Mesenchymal stem cell (in vitro differentiated cells and primary cell): ENCODE data around the gene CBY2.

Experiments
- DNase-seq: peaks from one replicate; pipeline ENCODE4 v3.0.0-alpha.2; 2013
- H2AFZ ChIP-seq: one replicate; pipeline ENCODE4 v1.6.1; 2013; ENCODE audit warnings: low read depth, mild to moderate bottlenecking, control low read depth, inconsistent platforms, low read length, moderate library complexity
- H2AK5ac ChIP-seq: 2 replicates; pipeline ENCODE4 v1.6.1; 2013; ENCODE audit warnings: low read length, moderate library complexity, mild to moderate bottlenecking, inconsistent platforms; ENCODE audit not compliant: severe bottlenecking
- H2BK120ac ChIP-seq: one replicate; pipeline ENCODE4 v1.6.1; 2013; ENCODE audit warnings: low read depth, mild to moderate bottlenecking, inconsistent platforms, low read length, moderate library complexity
- H2BK12ac ChIP-seq, 2 experiments: one replicate each; pipeline ENCODE4 v1.6.1; 2013; ENCODE audit warnings: inconsistent platforms in 2 of 2, low read length in 2 of 2, mild to moderate bottlenecking in 2 of 2, moderate library complexity in 2 of 2, control low read depth in 1 of 2
- H2BK15ac ChIP-seq: one replicate; pipeline ENCODE4 v1.6.1; 2013; ENCODE audit warnings: mild to moderate bottlenecking, low read depth, inconsistent platforms; ENCODE audit not compliant: poor library complexity, severe bottlenecking
- H2BK5ac ChIP-seq: 2 replicates; pipeline ENCODE4 v1.6.1; 2013; ENCODE audit warnings: low read depth, mild to moderate bottlenecking, low read length, control low read depth, inconsistent platforms; ENCODE audit not compliant: poor library complexity, severe bottlenecking
- H3K14ac ChIP-seq, 2 experiments: one replicate each; pipeline ENCODE4 v1.6.1; 2013; ENCODE audit warnings: inconsistent platforms in 2 of 2, low read length in 2 of 2, control low read depth in 1 of 2, mild to moderate bottlenecking in 1 of 2, moderate library complexity in 1 of 2
- H3K18ac ChIP-seq, 2 experiments: one replicate each; pipeline ENCODE4 v1.6.1; 2013; ENCODE audit warnings: inconsistent platforms in 2 of 2, low read length in 2 of 2, control low read depth in 1 of 2, low read depth in 1 of 2, mild to moderate bottlenecking in 1 of 2
- H3K23ac ChIP-seq, 2 experiments: one replicate each; pipeline ENCODE4 v1.6.1; 2013; ENCODE audit warnings: inconsistent platforms in 2 of 2, low read length in 2 of 2, mild to moderate bottlenecking in 2 of 2, moderate library complexity in 2 of 2, control low read depth in 1 of 2
- H3K27ac ChIP-seq: 2 replicates; pipeline ENCODE4 v1.5.1; 2013; ENCODE audit warnings: mild to moderate bottlenecking, moderate library complexity, low read length, control low read depth, inconsistent platforms; ENCODE audit not compliant: poor library complexity, severe bottlenecking
- H3K27me3 ChIP-seq, 2 experiments: 2 replicates each; pipeline versions ENCODE4 v1.6.1 to v1.7.0; 2013; ENCODE audit warnings: low read length in 2 of 2, mild to moderate bottlenecking in 2 of 2, moderate library complexity in 2 of 2, control low read depth in 1 of 2, inconsistent platforms in 1 of 2; ENCODE audit not compliant: control insufficient read depth in 1 of 2, insufficient read depth in 1 of 2
- H3K36me3 ChIP-seq, 2 experiments: 2 replicates each; pipeline versions ENCODE4 v1.6.1 to v1.7.0; 2013; ENCODE audit warnings: low read length in 2 of 2, control low read depth in 1 of 2, inconsistent platforms in 1 of 2, low read depth in 1 of 2, mild to moderate bottlenecking in 1 of 2; ENCODE audit not compliant: insufficient read depth in 2 of 2, control insufficient read depth in 1 of 2
- H3K4ac ChIP-seq, 2 experiments: one replicate each; pipeline ENCODE4 v1.6.1; 2013; ENCODE audit warnings: inconsistent platforms in 2 of 2, low read length in 2 of 2, mild to moderate bottlenecking in 2 of 2, moderate library complexity in 2 of 2, control low read depth in 1 of 2, low read depth in 1 of 2
- H3K4me1 ChIP-seq: 2 replicates; pipeline ENCODE4 v1.6.1; 2013; ENCODE audit warnings: low read depth, low read length, control low read depth; ENCODE audit not compliant: control insufficient read depth, insufficient read depth
- H3K4me2 ChIP-seq: 2 replicates; pipeline ENCODE4 v1.6.1; 2013; ENCODE audit warnings: low read length, mild to moderate bottlenecking, inconsistent platforms; ENCODE audit not compliant: poor library complexity, severe bottlenecking
- H3K4me3 ChIP-seq, 2 experiments: 2 replicates each; pipeline versions ENCODE4 v1.5.1 to v1.7.0; 2013; ENCODE audit warnings: low read length in 2 of 2, mild to moderate bottlenecking in 2 of 2, control low read depth in 1 of 2, low read depth in 1 of 2; ENCODE audit not compliant: insufficient read depth in 1 of 2
- H3K79me1 ChIP-seq: replicated peaks from 2 replicates; pipeline ENCODE4 v1.6.1; 2013; ENCODE audit warnings: mild to moderate bottlenecking, control low read depth, low read length, inconsistent platforms; ENCODE audit not compliant: poor library complexity, severe bottlenecking
- H3K9ac ChIP-seq: 2 replicates; pipeline ENCODE4 v1.7.0; 2013; ENCODE audit warnings: mild to moderate bottlenecking, low read length, moderate library complexity
- H3K9me3 ChIP-seq: 2 replicates; pipeline ENCODE4 v1.7.0; 2013; ENCODE audit warnings: mild to moderate bottlenecking, low read length; ENCODE audit not compliant: control insufficient read depth
- H4K8ac ChIP-seq: one replicate; pipeline ENCODE4 v1.6.1; 2013; ENCODE audit warnings: inconsistent platforms, mild to moderate bottlenecking, low read length, moderate library complexity
- H4K91ac ChIP-seq: one replicate; pipeline ENCODE4 v1.6.1; 2013; ENCODE audit warnings: mild to moderate bottlenecking, low read length, inconsistent platforms
- WGBS: methylation state at CpG from one replicate; pipeline ENCODE4 v1.1.7; 2013; ENCODE audit warnings: mixed read lengths; 5-methylcytosine and 5-hydroxymethylcytosine counted together

CBY2 gene

DNA sequence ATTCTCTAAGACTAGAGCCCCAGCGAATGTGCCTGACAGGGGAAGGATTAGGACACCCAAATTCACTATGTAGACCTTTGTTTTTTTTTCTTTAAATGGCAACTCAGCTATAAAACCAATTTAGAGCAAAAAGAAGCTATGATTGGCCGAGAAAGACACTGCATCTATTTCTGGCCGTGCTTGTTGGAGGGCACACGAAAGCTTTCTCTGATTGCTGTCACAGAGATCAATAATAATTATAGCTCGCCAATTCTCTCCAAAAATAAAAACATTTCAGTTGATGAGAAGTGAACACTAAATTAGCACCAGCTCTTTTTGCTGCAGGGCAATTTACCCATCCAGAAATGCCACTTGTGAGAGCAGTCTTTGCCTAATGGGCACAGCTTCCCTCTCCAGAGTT, 31.2 kb downstream of the CBY2 start:
- H2AFZ ChIP-seq: no peak overlapping the region
- peaks cover 31 to 61% of the 10 kb centered on the region in 2 experiments for H3K27me3 ChIP-seq
- H3K18ac ChIP-seq: no peak overlapping the region
- no peaks in the 10 kb centered on the region for H3K79me1 ChIP-seq
- H3K4me3 ChIP-seq: no peak overlapping the region
- H3K4me1 ChIP-seq: no peaks in the 10 kb centered on the region
- H3K9ac ChIP-seq: no peak overlapping the region
- 82% methylated on average over 5 of the region's 5 CpGs for WGBS
- no peak overlapping the region for H3K27ac ChIP-seq
- H4K91ac ChIP-seq: no peak overlapping the region
- H2BK5ac ChIP-seq: no peak overlapping the region
- no peak overlapping the region for H3K4ac ChIP-seq
- no peak overlapping the region for H4K8ac ChIP-seq
- H3K36me3 ChIP-seq: no peaks in the 10 kb centered on the region
- H3K14ac ChIP-seq: no peak overlapping the region
- no peak overlapping the region for H2BK12ac ChIP-seq
- H3K4me2 ChIP-seq: no peak overlapping the region
- no peak overlapping the region for H3K23ac ChIP-seq
- no peak for DNase-seq
- H2AK5ac ChIP-seq: no peak overlapping the region
- no peak overlapping the region for H2BK15ac ChIP-seq
- no peak overlapping the region for H2BK120ac ChIP-seq
- no peaks in the 10 kb centered on the region for H3K9me3 ChIP-seq

DNA sequence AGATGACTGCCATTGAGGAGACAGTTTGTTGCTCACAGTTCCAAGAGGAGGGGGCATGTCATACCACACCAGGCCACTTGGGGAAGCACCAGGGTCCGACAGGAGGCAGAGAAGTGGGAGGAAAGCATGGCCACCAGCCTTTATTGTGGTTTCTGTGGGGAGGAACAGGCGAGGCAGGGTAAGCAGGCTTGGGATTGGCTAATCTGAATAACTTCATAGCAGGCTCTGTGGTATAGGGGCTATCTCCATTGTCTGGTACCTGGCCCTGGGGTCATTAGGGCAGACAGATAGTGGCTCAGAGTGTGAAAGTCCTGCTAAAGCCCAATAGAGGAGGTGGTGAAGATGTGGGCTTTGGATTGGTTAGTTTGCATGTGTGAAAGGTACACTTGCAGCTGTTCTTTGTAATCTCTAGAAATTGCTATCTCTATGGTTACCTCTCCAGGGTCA, 35.5 kb downstream of the CBY2 start:
- H2BK5ac ChIP-seq: no peak overlapping the region
- H3K4me2 ChIP-seq: no peak overlapping the region
- H3K9ac ChIP-seq: no peak overlapping the region
- no peaks in the 10 kb centered on the region for H3K79me1 ChIP-seq
- no peak overlapping the region for H2AFZ ChIP-seq
- H2AK5ac ChIP-seq: no peak overlapping the region
- WGBS: 44% methylated on average over 2 of the region's 2 CpGs
- H2BK12ac ChIP-seq: no peak overlapping the region
- no peak overlapping the region for H3K23ac ChIP-seq
- H3K9me3 ChIP-seq: no peaks in the 10 kb centered on the region
- no peak overlapping the region for H4K8ac ChIP-seq
- H3K18ac ChIP-seq: no peak overlapping the region
- H3K4me1 ChIP-seq: no peaks in the 10 kb centered on the region
- no peak for DNase-seq
- peaks cover 15 to 51% of the 10 kb centered on the region in 2 experiments for H3K27me3 ChIP-seq
- H3K4me3 ChIP-seq: no peak overlapping the region
- H2BK120ac ChIP-seq: no peak overlapping the region
- H3K4ac ChIP-seq: no peak overlapping the region
- H3K14ac ChIP-seq: no peak overlapping the region
- H3K27ac ChIP-seq: no peak overlapping the region
- H4K91ac ChIP-seq: no peak overlapping the region
- H3K36me3 ChIP-seq: no peaks in the 10 kb centered on the region
- no peak overlapping the region for H2BK15ac ChIP-seq

DNA sequence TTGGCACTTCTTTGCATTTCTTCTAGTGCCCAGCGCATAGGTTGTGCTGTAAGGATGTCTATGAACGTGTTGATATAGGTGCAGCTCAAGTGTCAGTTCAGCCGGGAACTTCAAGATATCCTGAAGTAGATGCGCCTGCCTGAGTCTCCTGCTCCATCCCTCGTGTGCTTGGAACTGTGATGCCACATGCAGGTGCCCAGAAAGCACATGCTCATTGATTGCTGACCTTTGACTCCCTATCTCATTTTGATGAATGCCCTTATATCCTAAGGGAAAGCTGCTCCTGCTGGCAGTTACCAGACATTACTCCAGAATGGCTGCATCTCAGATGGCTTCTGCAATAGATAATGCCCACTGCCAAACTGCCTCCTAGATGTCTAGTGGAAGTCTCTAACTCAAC, 40.9 kb downstream of the CBY2 start:
- Histone ChIP-seq H3K9me3 (no peaks in the 10 kb centered on the region), H2BK12ac (no peak overlapping the region), H2BK5ac (no peak overlapping the region), H2BK15ac (no peak overlapping the region), H4K8ac (no peak overlapping the region), H3K23ac (no peak overlapping the region), H3K9ac (no peak overlapping the region), H2BK120ac (no peak overlapping the region), H3K4me3 (no peak overlapping the region), H3K18ac (no peak overlapping the region), H3K4me1 (no peaks in the 10 kb centered on the region), H2AFZ (no peak overlapping the region), H3K4me2 (no peak overlapping the region), H3K36me3 (no peaks in the 10 kb centered on the region), H3K14ac (no peak overlapping the region), H3K27ac (no peak overlapping the region), H3K4ac (no peak overlapping the region), H2AK5ac (no peak overlapping the region), H3K79me1 (no peaks in the 10 kb centered on the region), H4K91ac (no peak overlapping the region), H3K27me3 (peaks cover 20 to 43% of the 10 kb centered on the region in 2 experiments)
- DNase-seq: no peak
- WGBS: 79% methylated on average over 5 of the region's 5 CpGs

DNA sequence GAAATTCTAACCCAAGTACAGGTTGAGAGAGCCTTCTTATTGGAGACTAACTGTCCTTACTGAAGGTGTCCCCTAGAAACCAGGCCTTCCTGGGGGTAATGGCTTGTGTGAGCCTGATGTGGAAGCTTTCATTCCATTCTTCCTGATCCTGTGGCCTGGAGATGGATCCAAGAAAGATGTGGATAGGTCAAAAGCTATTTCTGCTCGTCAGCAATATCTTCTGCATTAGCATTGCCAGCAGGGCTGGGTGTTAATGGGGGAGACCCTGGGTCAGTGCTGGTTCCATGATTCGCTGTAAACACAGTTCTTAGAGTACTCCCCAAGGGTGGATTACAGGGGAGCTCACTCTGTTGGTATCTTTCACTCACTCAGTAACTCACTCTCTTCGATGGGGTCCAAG, 42.9 kb downstream of the CBY2 start:
- Histone ChIP-seq H3K18ac (no peak overlapping the region), H3K14ac (no peak overlapping the region), H4K91ac (no peak overlapping the region), H3K36me3 (no peaks in the 10 kb centered on the region), H3K4me3 (no peak overlapping the region), H2BK12ac (no peak overlapping the region), H3K23ac (no peak overlapping the region), H3K4ac (no peak overlapping the region), H2AFZ (no peak overlapping the region), H2BK120ac (no peak overlapping the region), H4K8ac (no peak overlapping the region), H2BK15ac (no peak overlapping the region), H3K79me1 (no peaks in the 10 kb centered on the region), H3K4me1 (no peaks in the 10 kb centered on the region), H3K27ac (no peak overlapping the region), H3K27me3 (peaks cover 34 to 50% of the 10 kb centered on the region in 2 experiments), H2AK5ac (no peak overlapping the region), H3K9me3 (no peaks in the 10 kb centered on the region), H3K9ac (no peak overlapping the region), H2BK5ac (no peak overlapping the region), H3K4me2 (no peak overlapping the region)
- no peak for DNase-seq
- WGBS: 78% methylated on average over 3 of the region's 3 CpGs
